Raji (cell line): ENCODE data around the gene LMO1.

Experiments
- POLR2A ChIP-seq: IDR thresholded peaks from 2 replicates; pipeline ENCODE4 v1.6.1; 2011; ENCODE audit warnings: low read depth, low read length, control low read depth; ENCODE audit not compliant: insufficient read depth

Gene LMO1

GRCh38 chr11:8247312-8247711 lies 16.4 kb downstream of the LMO1 start:
- no peak for TF ChIP-seq POLR2A

GRCh38 chr11:8243458-8243857 lies 20.2 kb downstream of the LMO1 start:
- no peak for TF ChIP-seq POLR2A

GRCh38 chr11:8242499-8243280 lies 21.0 kb downstream of the LMO1 start:
- TF ChIP-seq POLR2A: no peak

- TF ChIP-seq POLR2A: no peak
Measured at GRCh38 chr11:8242118-8242475, 21.6 kb downstream of the LMO1 start.

- no peak for TF ChIP-seq POLR2A
Measured at GRCh38 chr11:8241373-8242117, 22.1 kb downstream of the LMO1 start.

- TF ChIP-seq POLR2A: no peak
Measured at GRCh38 chr11:8239536-8240228, 24.0 kb downstream of the LMO1 start.

- TF ChIP-seq POLR2A: no peak
Measured at GRCh38 chr11:8239040-8239439, 24.6 kb downstream of the LMO1 start.

GRCh38 chr11:8237453-8237852 lies 26.2 kb downstream of the LMO1 start:
- TF ChIP-seq POLR2A: no peak

GRCh38 chr11:8235925-8236324 lies 27.8 kb downstream of the LMO1 start:
- TF ChIP-seq POLR2A: no peak

- TF ChIP-seq POLR2A: no peak
Measured at GRCh38 chr11:8234910-8235309, 28.8 kb downstream of the LMO1 start.

- TF ChIP-seq POLR2A: no peak
Measured at GRCh38 chr11:8234425-8234821, 29.3 kb downstream of the LMO1 start.

GRCh38 chr11:8233691-8234424 lies 29.8 kb downstream of the LMO1 start:
- TF ChIP-seq POLR2A: no peak

- no peak for TF ChIP-seq POLR2A
Measured at GRCh38 chr11:8232849-8233606, 30.6 kb downstream of the LMO1 start.

- no peak for TF ChIP-seq POLR2A
Measured at GRCh38 chr11:8232414-8232813, 31.3 kb downstream of the LMO1 start.
